HG03045 (cell line): ENCODE measurements around the gene PTPN13.
A peak's percentile ranks its signal among the peaks of the same experiment; 100 is the strongest.

ENCODE experiments used
- ATAC-seq: cut with Tn5 transposase; IDR thresholded peaks from one replicate; pipeline ENCODE4 v1.9.1; 2021; ENCODE audit warnings: mild to moderate bottlenecking, moderate library complexity; ENCODE audit not compliant: unreplicated experiment

Gene PTPN13

GRCh38 chr4:86593688-86594558, at the start of gene PTPN13:
TSS of gene PTPN13 (plus strand) at chr4:86594315. CDS start at chr4:86635257, 40,942 bp downstream.
- peak; percentile 98 for ATAC-seq

- ATAC-seq, result no peak
Observed at GRCh38 chr4:86547140-86547539, 47.0 kb upstream of the PTPN13 start.

GRCh38 chr4:86549163-86549788, 44.8 kb upstream of the PTPN13 start:
- ATAC-seq, result no peak

GRCh38 chr4:86551387-86551786, 42.7 kb upstream of the PTPN13 start:
- no peak for ATAC-seq

- ATAC-seq, result no peak
Observed at GRCh38 chr4:86554646-86555045, 39.5 kb upstream of the PTPN13 start.

GRCh38 chr4:86556791-86557415, 37.2 kb upstream of the PTPN13 start:
- no peak for ATAC-seq

GRCh38 chr4:86557526-86557925, 36.6 kb upstream of the PTPN13 start:
- ATAC-seq, result peak; percentile 91

GRCh38 chr4:86558258-86558657, 35.9 kb upstream of the PTPN13 start:
- no peak for ATAC-seq

GRCh38 chr4:86558797-86559196, 35.3 kb upstream of the PTPN13 start:
- no peak for ATAC-seq

GRCh38 chr4:86560447-86560846, 33.7 kb upstream of the PTPN13 start:
- no peak for ATAC-seq

GRCh38 chr4:86561256-86561655, 32.9 kb upstream of the PTPN13 start:
- no peak for ATAC-seq

GRCh38 chr4:86563416-86563815, 30.7 kb upstream of the PTPN13 start:
- no peak for ATAC-seq

- ATAC-seq, result no peak
Observed at GRCh38 chr4:86564795-86565194, 29.3 kb upstream of the PTPN13 start.

GRCh38 chr4:86565651-86566050, 28.5 kb upstream of the PTPN13 start:
- no peak for ATAC-seq

- peak; percentile 73 for ATAC-seq
Observed at GRCh38 chr4:86569103-86569870, 24.8 kb upstream of the PTPN13 start.

GRCh38 chr4:86579941-86580340, 14.2 kb upstream of the PTPN13 start:
- no peak for ATAC-seq

- ATAC-seq, result no peak
Observed at GRCh38 chr4:86582410-86582809, 11.7 kb upstream of the PTPN13 start.

- ATAC-seq, result no peak
Observed at GRCh38 chr4:86586160-86586572, 7.9 kb upstream of the PTPN13 start.

GRCh38 chr4:86586626-86587380, 7.3 kb upstream of the PTPN13 start:
- no peak for ATAC-seq

GRCh38 chr4:86587381-86588140, 6.6 kb upstream of the PTPN13 start:
- ATAC-seq, result no peak
